Right atrium auricular region (tissue), 2 donors: ENCODE results near the gene ELOB. TPM values are rescaled to one million over a fixed set of nuclear protein-coding genes. Genes with fewer than 3 reads are reported as not detected.

Experiments
- DNase-seq: peaks from one replicate; pipeline ENCODE4 v3.0.0-alpha.2; 2019; ENCODE audit warnings: low spot score
- H3K27ac ChIP-seq, 2 donors: fragments of 200-600 bp; sonication (generic); 1 replicate in 1 of 2; 2 replicates in 1 of 2; pipeline ENCODE4 v1.5.1; 2016 to 2019
- H3K27me3 ChIP-seq, 2 donors: fragments of 200-600 bp; sonication (generic); one replicate each; pipeline versions ENCODE4 v1.5.1 to v1.6.0; 2017 to 2019
- H3K36me3 ChIP-seq: fragments of 200-600 bp; sonication (generic); one replicate; pipeline ENCODE4 v1.5.1; 2016
- H3K4me1 ChIP-seq, 2 donors: fragments of 200-600 bp; sonication (generic); one replicate each; pipeline versions ENCODE4 v1.5.1 to v1.6.0; 2017 to 2019
- H3K4me3 ChIP-seq, 2 donors: fragments of 200-600 bp; sonication (generic); 1 replicate in 1 of 2; 2 replicates in 1 of 2; pipeline ENCODE4 v1.5.1; 2017 to 2019; ENCODE audit warnings: mild to moderate bottlenecking in 1 of 2, moderate library complexity in 1 of 2
- H3K9me3 ChIP-seq, 2 donors: fragments of 200-600 bp; sonication (generic); one replicate each; pipeline ENCODE4 v1.5.1; 2019
- total RNA-seq, 2 donors: library from RNA; depleted of rRNA; stranded (reverse); fragments of >200 nt; gene quantifications; one replicate each; pipeline ENCODE4 v1.1.0, GENCODE V29; 2016
- TF ChIP-seq, protein P1 (sequence below), 2 donors: fragments of 200-600 bp; sonication (generic); IDR thresholded peaks; one replicate each; pipeline ENCODE4 v1.5.1; 2019; ENCODE audit warnings: antibody characterized with exemption in 2 of 2

ELOB gene
- total RNA-seq, 2 donors from 2014 or later, result 408 to 856 TPM

DNA sequence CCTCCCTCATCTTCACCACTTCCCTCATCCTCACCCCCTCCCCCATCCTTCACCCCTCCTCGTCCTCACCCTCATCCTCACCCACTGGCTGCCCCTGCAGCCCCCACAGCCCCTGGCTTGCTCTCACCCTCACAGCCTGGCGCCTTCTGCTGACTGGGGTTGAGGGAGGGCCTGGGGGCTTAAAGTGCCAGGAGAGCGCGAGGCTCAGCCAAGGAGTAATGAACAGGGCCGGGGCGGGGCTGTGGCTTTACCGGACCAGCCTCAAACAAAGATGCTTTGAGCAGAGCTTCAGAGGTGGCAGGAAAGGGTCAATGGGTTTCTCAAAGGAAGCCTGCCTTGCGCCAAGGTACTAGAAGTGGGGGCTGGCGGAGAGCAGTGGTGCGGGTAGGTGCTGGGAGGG, 10.3 kb upstream of the ELOB start, which contains the start of gene PRSS33:
TSS of gene PRSS33 (minus strand) at position 155 of the 400 bp plus-strand sequence. CDS start 1,013 bp downstream, outside the sequence.
- no peak within 1 kb of the TSS for H3K27ac ChIP-seq
- no peak for DNase-seq

DNA sequence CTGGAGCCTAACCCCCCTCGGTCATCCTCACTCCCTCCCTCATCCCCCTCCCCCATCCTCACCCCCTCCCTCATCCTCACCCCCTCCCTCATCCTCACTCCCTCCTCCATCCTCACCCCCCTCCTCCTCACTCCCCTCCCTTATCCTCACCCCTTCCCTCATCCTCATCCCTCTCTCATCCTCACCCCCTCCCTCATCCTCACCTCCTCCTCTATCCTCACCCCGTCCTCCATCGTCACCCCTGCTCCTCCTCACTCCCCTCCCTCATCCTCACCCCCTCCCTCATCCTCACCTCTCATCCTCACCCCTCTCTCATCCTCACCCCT, 9.7 kb upstream of the ELOB start:
- Histone ChIP-seq H3K27me3 (peaks cover 4 to 18% of the 10 kb centered on the region in 2 donors), H3K9me3 (no peaks in the 10 kb centered on the region), H3K4me3 (no peak overlapping the region), H3K4me1 (peaks cover 0 to 11% of the 10 kb centered on the region in 2 donors), H3K36me3 (no peaks in the 10 kb centered on the region), H3K27ac (no peak overlapping the region)
- TF ChIP-seq, protein P1, sequence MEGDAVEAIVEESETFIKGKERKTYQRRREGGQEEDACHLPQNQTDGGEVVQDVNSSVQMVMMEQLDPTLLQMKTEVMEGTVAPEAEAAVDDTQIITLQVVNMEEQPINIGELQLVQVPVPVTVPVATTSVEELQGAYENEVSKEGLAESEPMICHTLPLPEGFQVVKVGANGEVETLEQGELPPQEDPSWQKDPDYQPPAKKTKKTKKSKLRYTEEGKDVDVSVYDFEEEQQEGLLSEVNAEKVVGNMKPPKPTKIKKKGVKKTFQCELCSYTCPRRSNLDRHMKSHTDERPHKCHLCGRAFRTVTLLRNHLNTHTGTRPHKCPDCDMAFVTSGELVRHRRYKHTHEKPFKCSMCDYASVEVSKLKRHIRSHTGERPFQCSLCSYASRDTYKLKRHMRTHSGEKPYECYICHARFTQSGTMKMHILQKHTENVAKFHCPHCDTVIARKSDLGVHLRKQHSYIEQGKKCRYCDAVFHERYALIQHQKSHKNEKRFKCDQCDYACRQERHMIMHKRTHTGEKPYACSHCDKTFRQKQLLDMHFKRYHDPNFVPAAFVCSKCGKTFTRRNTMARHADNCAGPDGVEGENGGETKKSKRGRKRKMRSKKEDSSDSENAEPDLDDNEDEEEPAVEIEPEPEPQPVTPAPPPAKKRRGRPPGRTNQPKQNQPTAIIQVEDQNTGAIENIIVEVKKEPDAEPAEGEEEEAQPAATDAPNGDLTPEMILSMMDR (IDR thresholded peaks at IDR 0.05), result no peak
- no peak for DNase-seq

More for the DNA sequence above, 10.3 kb upstream of the ELOB start, which contains the start of gene PRSS33:
- Histone ChIP-seq H3K9me3 (no peaks in the 10 kb centered on the region), H3K4me3 (no peak within 1 kb of the TSS), H3K36me3 (no peaks in the 10 kb centered on the region), H3K4me1 (peaks cover 0 to 11% of the 10 kb centered on the region in 2 donors), H3K27me3 (peaks cover 4 to 18% of the 10 kb centered on the region in 2 donors)
- TF ChIP-seq, protein P1 (IDR thresholded peaks at IDR 0.05), result no peak

DNA sequence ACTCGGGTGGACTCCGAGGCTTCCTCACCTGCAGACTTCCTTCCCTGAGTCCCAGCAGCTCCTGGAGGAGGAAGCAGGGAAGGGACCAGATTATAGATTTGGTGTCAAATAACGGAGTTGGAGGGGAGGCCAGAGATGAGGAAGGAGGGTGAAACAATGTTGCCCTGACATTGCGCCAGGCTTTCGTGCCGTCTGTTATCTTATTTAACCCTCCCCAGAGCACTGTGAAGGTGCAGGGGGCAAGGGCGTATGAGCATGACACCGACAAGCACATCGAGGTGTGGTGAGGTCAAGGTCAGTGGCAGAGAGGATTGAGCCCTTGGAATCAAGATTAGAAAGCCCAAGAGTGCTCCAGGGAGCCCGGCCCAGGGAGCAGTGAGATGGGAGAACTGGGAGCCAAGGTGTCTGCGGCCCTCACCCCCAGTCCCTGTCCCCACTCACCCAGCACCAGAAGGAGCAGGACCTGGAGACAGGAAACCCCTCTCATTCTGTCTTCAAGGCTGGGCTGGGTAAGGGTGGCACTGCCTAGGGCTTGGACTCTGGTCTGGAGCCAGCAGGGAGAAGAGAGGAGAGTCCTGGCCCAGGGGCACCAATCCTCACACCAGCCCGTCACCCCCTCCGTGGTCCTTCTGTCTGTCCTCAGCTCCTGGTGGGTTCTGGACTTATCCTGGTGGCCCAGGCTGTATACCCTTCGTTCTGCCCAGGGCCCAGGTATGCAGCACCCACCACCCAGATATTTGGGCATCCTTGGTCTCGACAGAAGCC, 9.2 kb upstream of the ELOB start:
- H3K9me3 ChIP-seq, result no peaks in the 10 kb centered on the region
- TF ChIP-seq, protein P1 (IDR thresholded peaks at IDR 0.05), result no peak
- H3K4me3 ChIP-seq, result no peak overlapping the region
- no peak overlapping the region for H3K27ac ChIP-seq
- no peaks in the 10 kb centered on the region for H3K36me3 ChIP-seq
- H3K27me3 ChIP-seq, result peaks cover 4 to 18% of the 10 kb centered on the region in 2 donors
- DNase-seq, result no peak
- H3K4me1 ChIP-seq, result peaks cover 0 to 11% of the 10 kb centered on the region in 2 donors

DNA sequence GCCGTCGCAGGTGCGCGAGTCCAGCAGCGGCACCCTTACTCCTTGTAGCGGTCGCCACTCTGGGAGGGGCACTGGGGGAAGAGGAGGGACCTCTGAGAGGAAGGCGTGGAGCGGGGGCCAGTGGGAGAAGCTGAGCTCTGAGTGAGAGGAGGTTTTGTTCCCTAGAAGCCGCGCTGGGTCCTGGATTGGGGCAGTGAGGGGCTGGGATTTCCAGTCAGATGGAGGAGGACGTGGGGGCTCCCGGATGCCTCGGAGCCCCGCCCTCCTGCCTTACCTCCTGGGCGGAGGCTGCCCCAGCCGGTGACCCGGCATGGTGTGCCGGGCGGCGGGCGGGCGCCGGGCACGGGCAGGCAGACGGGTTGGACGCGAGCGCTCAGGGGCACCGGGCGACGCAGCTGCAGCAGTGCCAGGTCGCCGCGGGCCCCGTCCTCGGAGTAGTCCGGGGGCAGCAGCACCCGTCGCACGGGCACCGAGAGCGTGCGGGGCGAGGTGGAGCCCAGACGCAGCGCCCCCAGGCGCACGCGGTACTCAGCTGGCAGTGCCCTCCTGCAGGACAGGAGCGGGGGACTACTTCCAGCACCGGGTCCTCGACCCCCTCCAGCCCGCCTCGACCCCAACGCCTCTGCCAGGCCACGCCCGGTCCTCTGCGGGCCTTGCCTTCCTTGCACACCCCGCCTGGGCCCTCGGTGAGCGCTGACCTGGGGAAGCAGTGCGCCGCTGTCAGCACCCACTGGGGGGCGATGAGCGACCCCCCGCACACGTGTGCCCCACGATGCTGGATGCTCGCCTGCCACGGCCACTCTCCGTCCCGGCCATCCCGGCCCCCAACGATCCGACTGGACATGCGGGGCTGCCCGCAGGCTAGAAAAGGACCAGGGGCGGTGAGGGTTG, 8.3 kb upstream of the ELOB start:
- H3K36me3 ChIP-seq, result no peaks in the 10 kb centered on the region
- DNase-seq, result no peak
- H3K4me1 ChIP-seq, result peaks cover 0 to 11% of the 10 kb centered on the region in 2 donors
- H3K9me3 ChIP-seq, result no peaks in the 10 kb centered on the region
- no peak overlapping the region for H3K27ac ChIP-seq
- H3K27me3 ChIP-seq, result peaks cover 4 to 18% of the 10 kb centered on the region in 2 donors
- TF ChIP-seq, protein P1 (IDR thresholded peaks at IDR 0.05), result no peak
- peak overlapping the region in 1 of 2 donors; percentile 44 for H3K4me3 ChIP-seq

DNA sequence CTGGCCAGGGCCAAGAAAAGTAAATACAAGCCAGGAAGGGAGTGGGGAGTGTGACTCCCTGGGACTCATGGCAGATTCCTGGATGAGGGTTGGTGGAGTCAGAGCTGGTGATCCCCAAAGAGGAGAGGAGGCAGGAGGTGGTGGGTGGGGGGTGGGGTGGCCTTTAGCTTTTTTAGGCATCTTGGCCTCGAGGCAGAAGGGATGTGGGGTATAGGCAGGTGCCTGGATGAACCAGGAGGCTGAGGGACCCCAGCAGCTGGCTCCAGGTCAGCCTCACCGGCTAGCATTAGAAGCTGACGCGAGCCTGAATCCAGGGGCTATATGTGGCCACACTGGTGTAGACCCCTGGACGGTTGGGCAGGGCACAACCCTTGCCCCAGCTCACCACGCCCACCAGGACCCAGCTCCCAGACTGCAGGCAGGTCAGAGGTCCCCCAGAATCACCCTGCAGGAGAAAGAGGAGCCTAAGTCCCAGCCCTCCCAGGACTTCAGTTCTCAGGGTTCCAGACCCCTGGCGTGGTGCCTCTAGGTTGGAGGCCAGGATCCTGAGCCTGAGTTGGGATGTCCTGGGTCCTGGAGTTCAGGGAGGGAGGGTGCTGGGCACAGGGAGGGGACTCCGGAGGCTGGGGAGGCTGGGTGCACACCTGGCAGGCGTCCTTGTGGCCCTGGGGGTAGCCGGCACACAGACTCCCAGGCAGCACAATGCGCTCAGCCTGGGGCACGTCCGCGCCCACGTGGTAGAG, 7.4 kb upstream of the ELOB start:
- Histone ChIP-seq H3K4me3 (peak overlapping the region in 1 of 2 donors; percentile 44), H3K36me3 (no peaks in the 10 kb centered on the region), H3K4me1 (peaks cover 0 to 11% of the 10 kb centered on the region in 2 donors), H3K27ac (no peak overlapping the region), H3K27me3 (peaks cover 4 to 18% of the 10 kb centered on the region in 2 donors), H3K9me3 (no peaks in the 10 kb centered on the region)
- TF ChIP-seq, protein P1 (IDR thresholded peaks at IDR 0.05), result no peak
- DNase-seq, result no peak
